Caco-2 (cell line): ENCODE measurements around the gene DPPA3. TPM values are rescaled to one million over a fixed set of nuclear protein-coding genes. Genes with fewer than 3 reads are reported as not detected.
A peak's percentile ranks its signal among the peaks of the same experiment; 100 is the strongest.

Experiments
- BruUV-seq: library from RNA; stranded (reverse); fragments of 400-500 nt; replicated peaks from 2 replicates; lab custom pipeline; 2021; lab: Mats Ljungman, UMichigan
- CTCF ChIA-PET: fragments of 300-600 bp; sonication (Branson Sonifier 250); formaldehyde crosslinking; loops from one replicate; lab custom pipeline; 2022; ENCODE audit warnings: antibody characterized with exemption; lab: Charles Lee
- POLR2A ChIA-PET: fragments of 300-600 bp; sonication (Branson Sonifier 250); formaldehyde crosslinking; loops from one replicate; lab custom pipeline; 2022; ENCODE audit warnings: antibody characterized with exemption; lab: Charles Lee
- DNase-seq, 2 experiments: peaks; one replicate each; pipeline versions ENCODE4 v3.0.0 to v3.0.0-alpha.2; 2020 to 2022
- H3K27me3 ChIP-seq: replicated peaks from 2 replicates; pipeline ENCODE4 v1.6.0; 2011; ENCODE audit warnings: low read length; ENCODE audit not compliant: control insufficient read depth, insufficient read depth
- H3K36me3 ChIP-seq: 2 replicates; pipeline ENCODE4 v1.5.1; 2011; ENCODE audit warnings: low read length; ENCODE audit not compliant: control insufficient read depth, insufficient read depth
- H3K4me1 ChIP-seq: fragments of 250-450 bp; sonication (Bioruptor Pico); 2 replicates; pipeline ENCODE4 v1.5.1; 2020; ENCODE audit warnings: mild to moderate bottlenecking
- H3K4me3 ChIP-seq: 2 replicates; pipeline ENCODE4 v1.5.1; 2011; ENCODE audit warnings: low read depth, mild to moderate bottlenecking, control low read depth, low read length
- H3K9me3 ChIP-seq: fragments of 250-450 bp; sonication (Bioruptor Pico); 2 replicates; pipeline ENCODE4 v1.5.1; 2020; ENCODE audit warnings: mild to moderate bottlenecking, moderate library complexity
- H3K27ac Mint-ChIP-seq: one replicate; pipeline ENCODE4 v1.8.0; 2022; ENCODE audit warnings: mixed read lengths; ENCODE audit not compliant: unreplicated experiment
- H3K27me3 Mint-ChIP-seq: one replicate; pipeline ENCODE4 v1.8.0; 2022; ENCODE audit warnings: mixed read lengths; ENCODE audit not compliant: insufficient read depth, unreplicated experiment
- H3K36me3 Mint-ChIP-seq: one replicate; pipeline ENCODE4 v1.8.0; 2022; ENCODE audit warnings: mild to moderate bottlenecking, mixed read lengths; ENCODE audit not compliant: insufficient read depth, unreplicated experiment
- H3K4me1 Mint-ChIP-seq: one replicate; pipeline ENCODE4 v1.8.0; 2022; ENCODE audit warnings: low read depth, mixed read lengths; ENCODE audit not compliant: unreplicated experiment
- H3K4me3 Mint-ChIP-seq: one replicate; pipeline ENCODE4 v1.8.0; 2022; ENCODE audit warnings: mild to moderate bottlenecking, moderate library complexity, mixed read lengths; ENCODE audit not compliant: unreplicated experiment
- H3K9me3 Mint-ChIP-seq: one replicate; pipeline ENCODE4 v1.8.0; 2022; ENCODE audit warnings: mixed read lengths; ENCODE audit not compliant: unreplicated experiment
- intact Hi-C: fragments of 100-400 bp; cut with micrococcal nuclease; formaldehyde crosslinking; loops from one replicate; pipeline ENCODE4 v1.10.0; 2022; ENCODE audit not compliant: unreplicated experiment
- total RNA-seq: library from RNA; stranded (reverse); gene quantifications from 2 replicates; pipeline ENCODE4 v1.2.3, GENCODE V29; 2022
- TF ChIP-seq, protein P1 (sequence below), 2 experiments: fragments of 200-600 bp in 1 of 2; IDR thresholded peaks; 1 replicate in 1 of 2; 2 replicates in 1 of 2; pipeline versions ENCODE4 v1.5.1 to v1.8.0; 2011 to 2022; ENCODE audit warnings: antibody characterized with exemption in 1 of 2, control low read depth in 1 of 2, inconsistent platforms in 1 of 2, low read depth in 1 of 2, low read length in 1 of 2, mild to moderate bottlenecking in 1 of 2, moderate library complexity in 1 of 2; ENCODE audit not compliant: insufficient read depth in 1 of 2, severe bottlenecking in 1 of 2, unreplicated experiment in 1 of 2

DPPA3 gene
- total RNA-seq, 1 experiment from 2014 or later, result 31.8 TPM

DNA sequence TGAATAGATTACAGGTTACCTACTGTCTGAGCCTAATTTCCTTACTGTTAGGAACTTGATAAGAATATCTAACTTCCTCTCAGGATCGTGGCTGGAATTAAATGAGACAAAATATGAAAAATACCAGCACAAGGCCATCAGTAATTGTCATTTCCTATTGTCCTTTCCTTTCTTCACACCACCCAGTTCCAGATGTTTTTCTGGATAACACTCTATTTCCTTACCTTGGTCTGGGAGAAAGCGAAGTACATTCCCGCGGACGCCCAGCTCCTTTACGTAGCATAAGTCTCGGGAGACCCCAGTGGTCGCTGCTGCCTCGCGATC, 16.0 kb upstream of the DPPA3 start:
- H3K27ac Mint-ChIP-seq, result no peak overlapping the region
- POLR2A ChIA-PET, result no interaction called here
- CTCF ChIA-PET, result no interaction called here
- peaks cover 27% of the 10 kb centered on the region for H3K4me1 Mint-ChIP-seq
- TF ChIP-seq, protein P1, sequence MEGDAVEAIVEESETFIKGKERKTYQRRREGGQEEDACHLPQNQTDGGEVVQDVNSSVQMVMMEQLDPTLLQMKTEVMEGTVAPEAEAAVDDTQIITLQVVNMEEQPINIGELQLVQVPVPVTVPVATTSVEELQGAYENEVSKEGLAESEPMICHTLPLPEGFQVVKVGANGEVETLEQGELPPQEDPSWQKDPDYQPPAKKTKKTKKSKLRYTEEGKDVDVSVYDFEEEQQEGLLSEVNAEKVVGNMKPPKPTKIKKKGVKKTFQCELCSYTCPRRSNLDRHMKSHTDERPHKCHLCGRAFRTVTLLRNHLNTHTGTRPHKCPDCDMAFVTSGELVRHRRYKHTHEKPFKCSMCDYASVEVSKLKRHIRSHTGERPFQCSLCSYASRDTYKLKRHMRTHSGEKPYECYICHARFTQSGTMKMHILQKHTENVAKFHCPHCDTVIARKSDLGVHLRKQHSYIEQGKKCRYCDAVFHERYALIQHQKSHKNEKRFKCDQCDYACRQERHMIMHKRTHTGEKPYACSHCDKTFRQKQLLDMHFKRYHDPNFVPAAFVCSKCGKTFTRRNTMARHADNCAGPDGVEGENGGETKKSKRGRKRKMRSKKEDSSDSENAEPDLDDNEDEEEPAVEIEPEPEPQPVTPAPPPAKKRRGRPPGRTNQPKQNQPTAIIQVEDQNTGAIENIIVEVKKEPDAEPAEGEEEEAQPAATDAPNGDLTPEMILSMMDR (IDR thresholded peaks at IDR 0.05; ENCODE audit: insufficient read depth in 1 of 2, low read depth in 1 of 2, low read length in 1 of 2, severe bottlenecking in 1 of 2, unreplicated experiment in 1 of 2), result no peak
- Histone ChIP-seq H3K36me3 (no peaks in the 10 kb centered on the region), H3K4me1 (peaks cover 6% of the 10 kb centered on the region), H3K4me3 (no peak overlapping the region), H3K9me3 (no peaks in the 10 kb centered on the region), H3K27me3 (no peaks in the 10 kb centered on the region)
- intact Hi-C loops, result no loop called here
- no peak for DNase-seq
- H3K4me3 Mint-ChIP-seq, result no peak overlapping the region
- no peaks in the 10 kb centered on the region for H3K27me3 Mint-ChIP-seq
- H3K36me3 Mint-ChIP-seq, result no peaks in the 10 kb centered on the region
- no TSS peak for BruUV-seq
- no peaks in the 10 kb centered on the region for H3K9me3 Mint-ChIP-seq

DNA sequence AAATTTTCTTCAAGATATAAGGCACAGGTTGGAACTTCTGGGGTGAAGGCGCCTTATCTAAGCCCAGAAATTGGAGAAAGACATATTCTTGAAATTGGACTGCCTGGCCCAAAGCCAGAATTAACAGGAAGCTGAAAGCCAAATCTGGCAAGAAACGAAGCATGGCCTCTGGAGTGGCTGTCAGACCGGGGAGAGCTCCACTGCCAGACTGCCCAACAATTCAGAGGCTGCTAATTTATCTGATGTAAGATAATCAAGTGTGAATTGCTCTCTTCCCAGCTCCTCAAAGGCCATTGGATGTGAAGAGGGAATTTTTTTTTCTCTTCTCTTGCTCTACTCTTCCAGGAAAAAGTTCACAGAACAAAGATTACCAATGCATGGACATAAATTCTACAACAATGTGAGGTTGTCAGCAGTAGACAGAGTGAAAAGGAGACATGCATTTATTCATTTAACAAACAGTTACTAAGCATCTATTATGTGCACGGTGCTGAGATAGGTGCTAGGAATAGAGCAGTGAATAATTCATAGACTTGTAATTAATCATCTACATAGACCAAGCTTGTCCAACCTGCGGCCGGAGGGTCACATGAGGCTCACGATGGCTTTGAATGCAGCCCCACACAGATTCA, 15.6 kb upstream of the DPPA3 start, which contains the start of gene GDF3:
TSS of gene GDF3 (minus strand) at position 210 of the 632 bp plus-strand sequence. CDS start at position 163, 47 bp downstream.
- H3K4me3 Mint-ChIP-seq, result no peak within 1 kb of the TSS
- peaks cover 27% of the 10 kb centered on the region for H3K4me1 Mint-ChIP-seq
- H3K36me3 Mint-ChIP-seq, result no peaks in the 10 kb centered on the region
- no peaks in the 10 kb centered on the region for H3K27me3 Mint-ChIP-seq
- TF ChIP-seq, protein P1 (IDR thresholded peaks at IDR 0.05; ENCODE audit: insufficient read depth in 1 of 2, low read depth in 1 of 2, low read length in 1 of 2, severe bottlenecking in 1 of 2, unreplicated experiment in 1 of 2), result no peak
- CTCF ChIA-PET, result no interaction called here
- H3K27ac Mint-ChIP-seq, result peak within 1 kb of the TSS; percentile 21
- intact Hi-C loops, result no loop called here
- no peak for DNase-seq
- no peaks in the 10 kb centered on the region for H3K9me3 Mint-ChIP-seq
- Histone ChIP-seq H3K27me3 (no peaks in the 10 kb centered on the region), H3K4me1 (peaks cover 6% of the 10 kb centered on the region), H3K9me3 (no peaks in the 10 kb centered on the region), H3K4me3 (no peak within 1 kb of the TSS), H3K36me3 (no peaks in the 10 kb centered on the region)
- BruUV-seq, result no TSS peak
- POLR2A ChIA-PET, result interaction anchor here (1.0 to 1.3 kb wide), 2 partner anchors 10 to 14 kb away, joined by 3 to 4 read pairs; no protein-coding TSS in a partner anchor

DNA sequence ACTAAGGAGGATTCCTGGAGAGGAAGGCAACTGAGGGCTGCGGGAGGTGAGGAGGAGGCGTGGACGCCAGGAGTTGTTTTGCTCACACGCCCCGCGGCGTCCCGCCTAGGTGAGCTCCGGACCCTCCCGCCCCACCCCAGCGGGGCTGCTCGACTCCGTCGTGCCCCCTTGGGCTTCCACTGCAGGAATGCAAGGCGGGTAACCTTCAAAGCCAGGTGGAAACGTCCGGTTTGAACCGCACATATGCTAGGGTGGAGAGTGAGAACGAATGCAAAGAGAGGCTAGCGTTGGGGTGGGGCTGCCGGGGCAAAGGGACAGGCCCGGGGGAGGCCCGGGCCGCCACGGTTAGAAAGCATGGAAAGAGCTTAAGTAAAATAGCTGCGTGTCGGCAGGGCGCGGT, 5.4 kb upstream of the DPPA3 start:
- ChIA-PET CTCF (interaction anchor here (0.5 to 2.6 kb wide), 12 partner anchors 9 to 212 kb away, joined by 3 to 28 read pairs (median 5); no protein-coding TSS in a partner anchor), POLR2A (interaction anchor here (0.5 to 1.9 kb wide), 12 partner anchors 9 to 265 kb away, joined by 3 to 12 read pairs (median 4); partner anchors contain the start of gene SLC2A3)
- Mint-ChIP-seq H3K27me3 (no peaks in the 10 kb centered on the region), H3K4me3 (peak overlapping the region; percentile 81), H3K27ac (peak overlapping the region; percentile 99), H3K9me3 (no peaks in the 10 kb centered on the region), H3K4me1 (peaks cover 45% of the 10 kb centered on the region), H3K36me3 (peaks cover 30% of the 10 kb centered on the region)
- H3K4me1 ChIP-seq, result peaks cover 58% of the 10 kb centered on the region
- no peaks in the 10 kb centered on the region for H3K27me3 ChIP-seq
- intact Hi-C loops, result loop anchor here (1.0 to 5.0 kb wide), 6 partner anchors 29 to 320 kb away; no protein-coding TSS in a partner anchor
- H3K4me3 ChIP-seq, result peak overlapping the region; percentile 43
- TF ChIP-seq, protein P1 (IDR thresholded peaks at IDR 0.05; ENCODE audit: insufficient read depth in 1 of 2, low read depth in 1 of 2, low read length in 1 of 2, severe bottlenecking in 1 of 2, unreplicated experiment in 1 of 2), result no peak
- H3K36me3 ChIP-seq, result peaks cover 1% of the 10 kb centered on the region; the same call in 1 of the 2 replicates
- peak; percentile 96 to 98 for DNase-seq
- BruUV-seq, result no TSS peak
- no peaks in the 10 kb centered on the region for H3K9me3 ChIP-seq
